Panc1 (cell line): ENCODE results near the gene WRNIP1. TPM values are rescaled to one million over a fixed set of nuclear protein-coding genes. Genes with fewer than 3 reads are reported as not detected.

Experiments used
- ATAC-seq: fragments of 200-7000 bp; cut with Tn5 transposase; 2 replicates; pipeline ENCODE4 v1.9.1; 2020; ENCODE audit warnings: mild to moderate bottlenecking, moderate library complexity
- BruUV-seq: library from RNA; stranded (reverse); fragments of 400-500 nt; replicated peaks from 2 replicates; lab custom pipeline; 2021; lab: Mats Ljungman, UMichigan
- CTCF ChIA-PET: fragments of 300-600 bp; sonication (Branson Sonifier 250); formaldehyde crosslinking; loops from one replicate; lab custom pipeline; 2022; ENCODE audit warnings: antibody characterized with exemption; lab: Charles Lee
- POLR2A ChIA-PET: fragments of 300-600 bp; sonication (Branson Sonifier 250); formaldehyde crosslinking; loops from one replicate; lab custom pipeline; 2022; ENCODE audit warnings: antibody characterized with exemption; lab: Charles Lee
- DNase-seq: peaks from one replicate; pipeline ENCODE4 v3.0.0-alpha.2; 2010; ENCODE audit warnings: low read depth, low spot score
- H3K27ac ChIP-seq: 2 replicates; pipeline ENCODE4 v1.5.1; 2011; ENCODE audit warnings: mild to moderate bottlenecking, low read length, inconsistent platforms
- H3K27me3 ChIP-seq: fragments of 200-500 bp; sonication (Bioruptor generic); 2 replicates; pipeline ENCODE4 v1.6.0; 2014; ENCODE audit warnings: low read length, inconsistent platforms; ENCODE audit not compliant: control insufficient read depth, insufficient read depth
- H3K36me3 ChIP-seq: fragments of 200-500 bp; sonication (Bioruptor generic); 2 replicates; pipeline ENCODE4 v1.5.1; 2014; ENCODE audit warnings: inconsistent platforms, mild to moderate bottlenecking, low read length, moderate library complexity; ENCODE audit not compliant: control insufficient read depth, insufficient read depth
- H3K4me1 ChIP-seq: 2 replicates; pipeline ENCODE4 v1.5.1; 2011; ENCODE audit warnings: inconsistent platforms, mild to moderate bottlenecking, low read length, moderate library complexity; ENCODE audit not compliant: control insufficient read depth, insufficient read depth
- H3K4me3 ChIP-seq, 2 experiments: 2 replicates each; pipeline ENCODE4 v1.5.1; 2011 to 2012; ENCODE audit warnings: low read depth in 2 of 2, low read length in 2 of 2, mild to moderate bottlenecking in 2 of 2, inconsistent platforms in 1 of 2, moderate library complexity in 1 of 2
- H3K9me3 ChIP-seq: fragments of 200-500 bp; sonication (Bioruptor generic); 2 replicates; pipeline ENCODE4 v1.5.1; 2014; ENCODE audit warnings: low read depth, mild to moderate bottlenecking, inconsistent platforms, low read length, moderate library complexity; ENCODE audit not compliant: control insufficient read depth, insufficient read depth
- POLR2AphosphoS5 ChIP-seq: IDR thresholded peaks from 2 replicates; pipeline ENCODE4 v1.6.1; 2012; ENCODE audit warnings: mild to moderate bottlenecking, low read depth, low read length, moderate library complexity
- SIN3A ChIP-seq: IDR thresholded peaks from 2 replicates; pipeline ENCODE4 v1.6.1; 2012; ENCODE audit warnings: low read depth, mild to moderate bottlenecking, low read length, moderate library complexity, borderline replicate concordance; ENCODE audit not compliant: insufficient read depth
- TCF7L2 ChIP-seq: IDR thresholded peaks from 2 replicates; pipeline ENCODE4 v1.6.1; 2011; ENCODE audit warnings: mild to moderate bottlenecking, low read depth, low read length, inconsistent platforms
- in situ Hi-C: cut with HindIII; loops from 2 replicates; pipeline ENCODE4 v1.10.0; 2016; ENCODE audit warnings: low sequenced_read_pairs, low pct_unique_long_range_greater_than_20kb
- intact Hi-C: fragments of 100-400 bp; cut with micrococcal nuclease; formaldehyde crosslinking; loops from one replicate; pipeline ENCODE4 v1.10.0; 2022; ENCODE audit not compliant: unreplicated experiment
- total RNA-seq: library from RNA; stranded (reverse); gene quantifications from one replicate; pipeline ENCODE4 v1.2.1, GENCODE V29; 2021; ENCODE audit not compliant: unreplicated experiment
- TF ChIP-seq, protein P1 (sequence below): fragments of 450-650 bp; IDR thresholded peaks from 2 replicates; pipeline ENCODE4 v1.5.1; 2017; ENCODE audit warnings: mild to moderate bottlenecking
- TF ChIP-seq, protein P2 (sequence below), 2 experiments: IDR thresholded peaks; 2 replicates each; pipeline ENCODE4 v1.6.1; 2011 to 2012; ENCODE audit warnings: low read depth in 2 of 2, control low read depth in 1 of 2, low read length in 1 of 2, mild to moderate bottlenecking in 1 of 2, moderate library complexity in 1 of 2; ENCODE audit not compliant: insufficient read depth in 1 of 2

Gene WRNIP1
- total RNA-seq, 1 experiment from 2014 or later: 69.1 TPM

DNA sequence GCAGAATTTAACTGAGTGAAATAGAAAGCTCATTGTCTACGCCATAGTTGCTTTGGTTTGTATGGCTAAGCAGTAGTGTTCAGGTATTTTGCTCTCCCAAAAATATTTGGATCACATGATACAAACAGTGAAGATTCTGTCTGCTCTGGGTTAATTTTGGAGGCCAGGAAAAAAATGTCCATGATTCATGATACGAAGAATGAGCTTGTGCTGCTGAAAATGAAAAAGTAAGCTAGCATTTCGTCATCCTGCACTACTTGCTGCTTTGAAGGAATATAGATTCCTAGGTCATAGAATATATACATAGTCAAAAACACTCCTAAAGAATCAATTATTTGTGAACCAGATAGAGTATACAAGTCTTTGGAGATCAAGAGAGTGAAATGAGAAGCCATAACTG, 8.3 kb downstream of the WRNIP1 start:
- peaks cover 3% of the 10 kb centered on the region; the same call in 1 of the 2 replicates for H3K36me3 ChIP-seq
- H3K9me3 ChIP-seq: no peaks in the 10 kb centered on the region
- TF ChIP-seq, protein P1, sequence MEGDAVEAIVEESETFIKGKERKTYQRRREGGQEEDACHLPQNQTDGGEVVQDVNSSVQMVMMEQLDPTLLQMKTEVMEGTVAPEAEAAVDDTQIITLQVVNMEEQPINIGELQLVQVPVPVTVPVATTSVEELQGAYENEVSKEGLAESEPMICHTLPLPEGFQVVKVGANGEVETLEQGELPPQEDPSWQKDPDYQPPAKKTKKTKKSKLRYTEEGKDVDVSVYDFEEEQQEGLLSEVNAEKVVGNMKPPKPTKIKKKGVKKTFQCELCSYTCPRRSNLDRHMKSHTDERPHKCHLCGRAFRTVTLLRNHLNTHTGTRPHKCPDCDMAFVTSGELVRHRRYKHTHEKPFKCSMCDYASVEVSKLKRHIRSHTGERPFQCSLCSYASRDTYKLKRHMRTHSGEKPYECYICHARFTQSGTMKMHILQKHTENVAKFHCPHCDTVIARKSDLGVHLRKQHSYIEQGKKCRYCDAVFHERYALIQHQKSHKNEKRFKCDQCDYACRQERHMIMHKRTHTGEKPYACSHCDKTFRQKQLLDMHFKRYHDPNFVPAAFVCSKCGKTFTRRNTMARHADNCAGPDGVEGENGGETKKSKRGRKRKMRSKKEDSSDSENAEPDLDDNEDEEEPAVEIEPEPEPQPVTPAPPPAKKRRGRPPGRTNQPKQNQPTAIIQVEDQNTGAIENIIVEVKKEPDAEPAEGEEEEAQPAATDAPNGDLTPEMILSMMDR: no peak
- no peak for TF ChIP-seq POLR2AphosphoS5
- TF ChIP-seq SIN3A: no peak
- TF ChIP-seq, protein P2, sequence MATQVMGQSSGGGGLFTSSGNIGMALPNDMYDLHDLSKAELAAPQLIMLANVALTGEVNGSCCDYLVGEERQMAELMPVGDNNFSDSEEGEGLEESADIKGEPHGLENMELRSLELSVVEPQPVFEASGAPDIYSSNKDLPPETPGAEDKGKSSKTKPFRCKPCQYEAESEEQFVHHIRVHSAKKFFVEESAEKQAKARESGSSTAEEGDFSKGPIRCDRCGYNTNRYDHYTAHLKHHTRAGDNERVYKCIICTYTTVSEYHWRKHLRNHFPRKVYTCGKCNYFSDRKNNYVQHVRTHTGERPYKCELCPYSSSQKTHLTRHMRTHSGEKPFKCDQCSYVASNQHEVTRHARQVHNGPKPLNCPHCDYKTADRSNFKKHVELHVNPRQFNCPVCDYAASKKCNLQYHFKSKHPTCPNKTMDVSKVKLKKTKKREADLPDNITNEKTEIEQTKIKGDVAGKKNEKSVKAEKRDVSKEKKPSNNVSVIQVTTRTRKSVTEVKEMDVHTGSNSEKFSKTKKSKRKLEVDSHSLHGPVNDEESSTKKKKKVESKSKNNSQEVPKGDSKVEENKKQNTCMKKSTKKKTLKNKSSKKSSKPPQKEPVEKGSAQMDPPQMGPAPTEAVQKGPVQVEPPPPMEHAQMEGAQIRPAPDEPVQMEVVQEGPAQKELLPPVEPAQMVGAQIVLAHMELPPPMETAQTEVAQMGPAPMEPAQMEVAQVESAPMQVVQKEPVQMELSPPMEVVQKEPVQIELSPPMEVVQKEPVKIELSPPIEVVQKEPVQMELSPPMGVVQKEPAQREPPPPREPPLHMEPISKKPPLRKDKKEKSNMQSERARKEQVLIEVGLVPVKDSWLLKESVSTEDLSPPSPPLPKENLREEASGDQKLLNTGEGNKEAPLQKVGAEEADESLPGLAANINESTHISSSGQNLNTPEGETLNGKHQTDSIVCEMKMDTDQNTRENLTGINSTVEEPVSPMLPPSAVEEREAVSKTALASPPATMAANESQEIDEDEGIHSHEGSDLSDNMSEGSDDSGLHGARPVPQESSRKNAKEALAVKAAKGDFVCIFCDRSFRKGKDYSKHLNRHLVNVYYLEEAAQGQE (IDR thresholded peaks at IDR 0.05; ENCODE audit: insufficient read depth in 1 of 2, low read depth in 2 of 2, low read length in 1 of 2): no peak
- no peak for TF ChIP-seq TCF7L2
- ChIA-PET CTCF (no interaction called here), POLR2A (no interaction called here)
- no peaks in the 10 kb centered on the region for H3K27me3 ChIP-seq
- intact Hi-C loops (no loop called here), in situ Hi-C loops (no loop called here)
- no peak overlapping the region for H3K4me3 ChIP-seq
- DNase-seq: no peak
- no peak overlapping the region for H3K27ac ChIP-seq
- BruUV-seq: no TSS peak
- no peak for ATAC-seq
- peaks cover 16% of the 10 kb centered on the region for H3K4me1 ChIP-seq

DNA sequence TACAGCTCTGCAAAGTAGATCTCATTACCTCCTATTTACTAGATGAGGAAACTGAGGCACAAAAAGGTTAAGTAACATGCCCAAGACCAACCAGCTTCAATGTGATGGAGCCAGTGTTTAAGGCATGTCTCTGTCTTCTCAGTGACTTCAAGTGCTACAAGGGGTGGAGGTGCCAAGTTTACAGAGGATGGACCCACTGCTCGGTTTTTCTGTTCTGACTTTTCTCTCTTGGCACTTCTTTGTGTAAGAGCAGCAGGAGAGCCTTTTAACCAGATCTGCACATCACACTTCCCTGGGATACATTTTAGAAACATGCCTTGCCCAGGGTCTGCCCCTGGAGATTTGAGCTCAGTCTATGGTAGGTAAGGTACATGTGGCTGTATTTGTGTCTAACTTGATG, 9.8 kb downstream of the WRNIP1 start:
- TF ChIP-seq, protein P2 (IDR thresholded peaks at IDR 0.05; ENCODE audit: insufficient read depth in 1 of 2, low read depth in 2 of 2, low read length in 1 of 2): no peak
- no peak for TF ChIP-seq SIN3A
- no peak for TF ChIP-seq TCF7L2
- TF ChIP-seq POLR2AphosphoS5: no peak
- TF ChIP-seq, protein P1: no peak

More for the DNA sequence above, 9.8 kb downstream of the WRNIP1 start:
- in situ Hi-C loops (no loop called here), intact Hi-C loops (no loop called here)
- Histone ChIP-seq H3K27ac (no peak overlapping the region), H3K27me3 (no peaks in the 10 kb centered on the region), H3K36me3 (peaks cover 5% of the 10 kb centered on the region), H3K4me1 (0 out of 2 replicates have a peak, but pooled peaks cover 2% of the 10 kb centered on the region), H3K9me3 (no peaks in the 10 kb centered on the region), H3K4me3 (no peak overlapping the region)
- ATAC-seq (no peak), DNase-seq (no peak)
- ChIA-PET CTCF (no interaction called here), POLR2A (interaction anchor here (0.7 kb wide), 1 partner anchor 75 kb away, joined by 3 read pairs; no protein-coding TSS in a partner anchor)
- BruUV-seq: no TSS peak
